ENCODE measurements around the gene ITIH2. TPM values are rescaled to one million over a fixed set of nuclear protein-coding genes. Genes with fewer than 3 reads are reported as not detected.

The ITIH2 gene
- total RNA-seq, 1 experiment from 2014 or later = not detected

DNA sequence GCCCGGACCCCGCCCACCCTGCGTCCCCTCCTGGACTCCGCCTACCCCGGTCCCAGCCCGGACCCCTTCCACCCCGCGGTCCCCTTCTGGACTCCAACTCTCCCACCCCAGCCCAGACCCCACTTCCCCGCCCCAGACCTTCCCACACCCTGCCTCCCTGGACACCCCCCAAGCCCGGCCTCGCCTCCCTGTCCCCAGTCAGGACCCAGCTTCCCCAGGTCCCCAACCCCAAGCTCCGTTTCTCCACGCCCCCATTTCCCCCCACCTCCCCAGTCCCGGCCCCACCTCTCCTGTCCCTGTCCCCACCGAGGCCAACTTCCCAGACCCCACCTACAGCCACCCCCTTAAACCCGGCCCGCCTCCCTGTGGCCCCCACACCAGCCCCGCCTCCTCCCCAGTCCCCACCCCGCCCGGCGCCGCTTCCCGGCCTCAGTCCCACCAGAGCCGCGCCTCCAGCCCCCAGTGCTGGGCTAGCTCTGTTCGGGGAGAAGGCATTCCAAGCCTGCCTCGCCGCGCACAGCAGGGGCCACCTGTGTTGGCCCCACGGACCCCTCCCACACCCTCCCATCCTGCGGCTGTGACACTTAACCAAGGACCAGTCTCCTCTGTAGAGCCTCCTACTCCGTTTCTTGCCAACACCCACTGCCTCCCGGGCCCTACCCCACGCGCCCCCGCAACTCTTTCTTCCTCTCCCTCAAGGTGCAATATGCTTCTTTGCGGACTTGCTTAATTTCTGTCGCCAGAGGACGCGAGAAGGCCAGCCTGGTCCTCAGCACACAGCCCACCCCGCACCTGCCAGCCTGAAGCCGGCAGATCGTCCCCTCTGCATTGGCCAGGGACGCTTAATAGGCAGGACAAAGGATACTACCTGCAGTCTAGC, 35.6 kb upstream of the ITIH2 start:
- TF ChIP-seq EZH2 (IDR thresholded peaks at IDR 0.05; ENCODE audit: low read length, unreplicated experiment) (no peak), EZH2phosphoT487 (IDR thresholded peaks at IDR 0.05; ENCODE audit: borderline replicate concordance, low read length) (no peak)
- TF ChIP-seq, protein P1, sequence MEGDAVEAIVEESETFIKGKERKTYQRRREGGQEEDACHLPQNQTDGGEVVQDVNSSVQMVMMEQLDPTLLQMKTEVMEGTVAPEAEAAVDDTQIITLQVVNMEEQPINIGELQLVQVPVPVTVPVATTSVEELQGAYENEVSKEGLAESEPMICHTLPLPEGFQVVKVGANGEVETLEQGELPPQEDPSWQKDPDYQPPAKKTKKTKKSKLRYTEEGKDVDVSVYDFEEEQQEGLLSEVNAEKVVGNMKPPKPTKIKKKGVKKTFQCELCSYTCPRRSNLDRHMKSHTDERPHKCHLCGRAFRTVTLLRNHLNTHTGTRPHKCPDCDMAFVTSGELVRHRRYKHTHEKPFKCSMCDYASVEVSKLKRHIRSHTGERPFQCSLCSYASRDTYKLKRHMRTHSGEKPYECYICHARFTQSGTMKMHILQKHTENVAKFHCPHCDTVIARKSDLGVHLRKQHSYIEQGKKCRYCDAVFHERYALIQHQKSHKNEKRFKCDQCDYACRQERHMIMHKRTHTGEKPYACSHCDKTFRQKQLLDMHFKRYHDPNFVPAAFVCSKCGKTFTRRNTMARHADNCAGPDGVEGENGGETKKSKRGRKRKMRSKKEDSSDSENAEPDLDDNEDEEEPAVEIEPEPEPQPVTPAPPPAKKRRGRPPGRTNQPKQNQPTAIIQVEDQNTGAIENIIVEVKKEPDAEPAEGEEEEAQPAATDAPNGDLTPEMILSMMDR (conservative IDR thresholded peaks at IDR 0.05; ENCODE audit: low read depth, low read length) = no peak
- no peaks in the 10 kb centered on the region for H3K36me3 ChIP-seq (ENCODE audit: low read depth, low read length)
- H3K4me1 ChIP-seq (ENCODE audit: insufficient read depth, low read length) = no peaks in the 10 kb centered on the region
- no peak overlapping the region for H2AFZ ChIP-seq (ENCODE audit: low read length)
- H4K20me1 ChIP-seq (ENCODE audit: low read length) = no peaks in the 10 kb centered on the region
- H3K4me3 ChIP-seq (ENCODE audit: low read length) = no peak overlapping the region
- peaks cover 27% of the 10 kb centered on the region for H3K27me3 ChIP-seq (ENCODE audit: low read length)
- no peak overlapping the region for H3K9ac ChIP-seq (ENCODE audit: low read length)
- H3F3A ChIP-seq (ENCODE audit: low read length, unreplicated experiment) = no peaks in the 10 kb centered on the region
- H3K4me2 ChIP-seq (ENCODE audit: low read length) = no peak overlapping the region
- H3K9me3 ChIP-seq (ENCODE audit: low read length) = no peaks in the 10 kb centered on the region
- no peak overlapping the region for H3K27ac ChIP-seq (ENCODE audit: low read length)
- CTCF ChIA-PET = no interaction called here
- ATAC-seq (no peak), DNase-seq (no peak)
- no TSS peak for BruUV-seq (replicated peaks)
- H3K9me2 ChIP-seq (replicated peaks; ENCODE audit: low read length) = no peaks in the 10 kb centered on the region
- POLR2A ChIA-PET (ENCODE audit: unreplicated experiment) = no interaction called here
- intact Hi-C loops (cut with micrococcal nuclease) = no loop called here
- H3K79me2 ChIP-seq (ENCODE audit: low read length) = no peaks in the 10 kb centered on the region

DNA sequence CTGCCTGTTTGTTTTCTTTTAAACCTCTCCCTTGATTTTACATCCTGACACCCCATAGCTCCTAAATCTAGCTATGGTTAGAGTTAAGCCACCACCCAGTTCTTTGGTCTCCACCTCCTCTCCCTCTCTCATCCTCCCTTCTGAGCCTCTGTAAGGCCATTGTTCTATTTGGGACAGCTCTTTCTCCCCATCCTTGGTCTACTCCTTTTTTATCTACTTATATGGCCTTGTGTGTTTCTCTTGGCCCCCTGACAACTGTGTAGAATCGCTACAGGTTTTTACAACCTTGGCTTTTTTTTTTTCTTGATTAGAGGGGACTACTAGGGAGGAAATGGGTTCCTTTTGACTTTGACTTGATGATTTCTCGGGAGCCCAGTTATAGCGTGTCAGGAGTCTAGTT, 33.0 kb upstream of the ITIH2 start:
- Histone ChIP-seq H3F3A (ENCODE audit: low read length, unreplicated experiment) (no peaks in the 10 kb centered on the region), H3K4me3 (ENCODE audit: low read length) (no peak overlapping the region), H2AFZ (ENCODE audit: low read length) (no peak overlapping the region), H3K36me3 (ENCODE audit: low read depth, low read length) (no peaks in the 10 kb centered on the region), H3K27ac (ENCODE audit: low read length) (no peak overlapping the region), H3K9me2 (replicated peaks; ENCODE audit: low read length) (no peaks in the 10 kb centered on the region), H3K27me3 (ENCODE audit: low read length) (peaks cover 19% of the 10 kb centered on the region), H4K20me1 (ENCODE audit: low read length) (no peaks in the 10 kb centered on the region), H3K79me2 (ENCODE audit: low read length) (no peaks in the 10 kb centered on the region), H3K9ac (ENCODE audit: low read length) (no peak overlapping the region), H3K9me3 (ENCODE audit: low read length) (no peaks in the 10 kb centered on the region), H3K4me2 (ENCODE audit: low read length) (no peak overlapping the region), H3K4me1 (ENCODE audit: insufficient read depth, low read length) (no peaks in the 10 kb centered on the region)
- BruUV-seq (replicated peaks) = no TSS peak
- intact Hi-C loops (cut with micrococcal nuclease) = no loop called here
- ChIA-PET POLR2A (ENCODE audit: unreplicated experiment) (no interaction called here), CTCF (no interaction called here)
- TF ChIP-seq EZH2 (IDR thresholded peaks at IDR 0.05; ENCODE audit: low read length, unreplicated experiment) (no peak), EZH2phosphoT487 (IDR thresholded peaks at IDR 0.05; ENCODE audit: borderline replicate concordance, low read length) (no peak)
- DNase-seq (no peak), ATAC-seq (no peak)

DNA sequence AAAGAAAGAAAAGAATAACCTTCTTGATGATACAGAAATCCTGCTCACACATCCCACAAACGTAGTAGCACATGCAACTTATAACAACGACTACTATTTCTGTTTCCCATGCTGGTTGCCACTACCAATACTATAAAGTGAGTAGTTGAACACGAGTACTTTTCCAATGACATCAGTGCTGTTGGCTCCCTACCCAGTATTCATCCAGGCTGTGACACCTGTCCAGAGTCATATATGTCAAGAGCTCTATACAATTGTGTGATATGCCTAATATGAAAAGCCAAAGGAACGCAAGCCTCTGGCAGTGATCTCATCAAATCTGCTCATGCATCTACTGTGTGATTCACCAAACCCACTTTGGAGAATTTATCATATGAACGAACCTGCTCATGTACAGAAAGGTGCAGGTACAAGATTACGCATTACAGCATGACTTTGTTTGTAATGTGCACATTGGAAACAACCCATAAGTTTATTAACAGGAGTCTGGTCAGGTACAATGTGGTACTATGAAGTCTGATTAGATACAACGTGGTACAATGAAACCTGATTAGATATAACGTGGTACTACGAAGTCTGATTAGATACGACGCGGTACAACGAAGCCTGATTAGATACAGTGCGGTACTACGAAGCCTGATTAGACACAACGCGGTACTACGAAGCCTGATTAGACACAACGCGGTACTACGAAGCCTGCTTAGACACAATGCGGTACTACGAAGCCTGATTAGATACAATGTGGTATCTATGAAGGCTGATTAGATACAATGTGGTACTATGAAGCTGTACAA, 30.6 kb upstream of the ITIH2 start:
- H3K9ac ChIP-seq (ENCODE audit: low read length) = no peak overlapping the region
- ATAC-seq = no peak
- no peak overlapping the region for H2AFZ ChIP-seq (ENCODE audit: low read length)
- H4K20me1 ChIP-seq (ENCODE audit: low read length) = no peaks in the 10 kb centered on the region
- intact Hi-C loops (cut with micrococcal nuclease) = no loop called here
- no peak overlapping the region for H3K4me2 ChIP-seq (ENCODE audit: low read length)
- no TSS peak for BruUV-seq (replicated peaks)
- POLR2A ChIA-PET (ENCODE audit: unreplicated experiment) = no interaction called here
- CTCF ChIA-PET = no interaction called here
- TF ChIP-seq EZH2phosphoT487 (IDR thresholded peaks at IDR 0.05; ENCODE audit: borderline replicate concordance, low read length) = no peak
- no peaks in the 10 kb centered on the region for H3K79me2 ChIP-seq (ENCODE audit: low read length)
- H3K36me3 ChIP-seq (ENCODE audit: low read depth, low read length) = no peaks in the 10 kb centered on the region
- peaks cover 5% of the 10 kb centered on the region; the same call in 1 of the 2 replicates for H3K27me3 ChIP-seq (ENCODE audit: low read length)
- H3K9me2 ChIP-seq (replicated peaks; ENCODE audit: low read length) = no peaks in the 10 kb centered on the region
- H3F3A ChIP-seq (ENCODE audit: low read length, unreplicated experiment) = no peaks in the 10 kb centered on the region
- no peak overlapping the region for H3K4me3 ChIP-seq (ENCODE audit: low read length)
- DNase-seq = no peak
- no peaks in the 10 kb centered on the region for H3K4me1 ChIP-seq (ENCODE audit: insufficient read depth, low read length)
- no peak overlapping the region for H3K27ac ChIP-seq (ENCODE audit: low read length)
- no peaks in the 10 kb centered on the region for H3K9me3 ChIP-seq (ENCODE audit: low read length)

Measured in PC-3 (cell line).